Stimulated activated naive CD8-positive, alpha-beta T cell treated with anti-CD3 and anti-CD28 coated beads, Interleukin-15, amount 100 ng/mL, for 72 hours (primary cell): Measurements from ENCODE around the gene VASH1.

Experiments used
- ATAC-seq: fragments of 150-1000 bp; cut with Tn5 transposase; 2 replicates; pipeline ENCODE4 v1.10.0; 2021; ENCODE audit warnings: mild to moderate bottlenecking, moderate library complexity
- DNase-seq, 2 donors: peaks; one replicate each; pipeline ENCODE4 v3.0.0; 2021 to 2022
- H3K27ac Mint-ChIP-seq, 2 donors: one replicate each; pipeline ENCODE4 v1.8.0; 2022; ENCODE audit warnings: mild to moderate bottlenecking in 2 of 2, mixed read lengths in 2 of 2, moderate library complexity in 2 of 2
- H3K27me3 Mint-ChIP-seq: one replicate; pipeline ENCODE4 v1.8.0; 2022; ENCODE audit warnings: mixed read lengths
- H3K4me1 Mint-ChIP-seq: one replicate; pipeline ENCODE4 v1.8.0; 2022; ENCODE audit warnings: mild to moderate bottlenecking, mixed read lengths
- H3K4me3 Mint-ChIP-seq, 2 donors: one replicate each; pipeline ENCODE4 v1.8.0; 2022; ENCODE audit warnings: mild to moderate bottlenecking in 2 of 2, mixed read lengths in 2 of 2, moderate library complexity in 1 of 2
- H3K9me3 Mint-ChIP-seq, 2 donors: one replicate each; pipeline ENCODE4 v1.8.0; 2022; ENCODE audit warnings: mixed read lengths in 2 of 2

VASH1 gene

GRCh38 chr14:76782885-76783566, 21.8 kb downstream of the VASH1 start:
- Mint-ChIP-seq H3K27ac (peak overlapping the region; percentile 89 to 94), H3K27me3 (no peaks in the 10 kb centered on the region), H3K4me1 (peaks cover 46% of the 10 kb centered on the region), H3K4me3 (peak overlapping the region; percentile 44 to 57), H3K9me3 (no peaks in the 10 kb centered on the region)
- no peak for DNase-seq
- peak; percentile 48 for ATAC-seq

GRCh38 chr14:76784266-76784874, 23.1 kb downstream of the VASH1 start:
- peaks cover 46% of the 10 kb centered on the region for H3K4me1 Mint-ChIP-seq
- no peaks in the 10 kb centered on the region for H3K27me3 Mint-ChIP-seq
- H3K4me3 Mint-ChIP-seq, result no peak overlapping the region
- no peak overlapping the region for H3K27ac Mint-ChIP-seq
- ATAC-seq (no peak), DNase-seq (no peak)
- no peaks in the 10 kb centered on the region for H3K9me3 Mint-ChIP-seq

- Mint-ChIP-seq H3K27ac (no peak overlapping the region), H3K4me1 (peaks cover 46% of the 10 kb centered on the region), H3K27me3 (no peaks in the 10 kb centered on the region), H3K9me3 (no peaks in the 10 kb centered on the region), H3K4me3 (no peak overlapping the region)
- DNase-seq, result peak; percentile 54 to 58
- peak; percentile 84 for ATAC-seq
Observed at GRCh38 chr14:76784881-76785280, 23.6 kb downstream of the VASH1 start.

- Mint-ChIP-seq H3K27me3 (no peaks in the 10 kb centered on the region), H3K27ac (peak overlapping the region in 1 of 2 donors; percentile 93), H3K9me3 (no peaks in the 10 kb centered on the region), H3K4me1 (peaks cover 35% of the 10 kb centered on the region), H3K4me3 (no peak overlapping the region)
- ATAC-seq (no peak), DNase-seq (no peak)
Observed at GRCh38 chr14:76786601-76787000, 25.3 kb downstream of the VASH1 start.

- Mint-ChIP-seq H3K27ac (no peak overlapping the region), H3K9me3 (no peaks in the 10 kb centered on the region), H3K4me3 (no peak overlapping the region), H3K4me1 (no peaks in the 10 kb centered on the region), H3K27me3 (no peaks in the 10 kb centered on the region)
- DNase-seq (no peak), ATAC-seq (no peak)
Observed at GRCh38 chr14:76792422-76792821, 31.2 kb downstream of the VASH1 start.

GRCh38 chr14:76793324-76793723, 32.1 kb downstream of the VASH1 start:
- Mint-ChIP-seq H3K4me1 (no peaks in the 10 kb centered on the region), H3K27ac (no peak overlapping the region), H3K27me3 (no peaks in the 10 kb centered on the region), H3K4me3 (no peak overlapping the region), H3K9me3 (no peaks in the 10 kb centered on the region)
- DNase-seq, result no peak
- no peak for ATAC-seq

GRCh38 chr14:76793956-76794355, 32.7 kb downstream of the VASH1 start:
- no peak for DNase-seq
- Mint-ChIP-seq H3K27ac (no peak overlapping the region), H3K9me3 (no peaks in the 10 kb centered on the region), H3K4me3 (no peak overlapping the region), H3K4me1 (no peaks in the 10 kb centered on the region), H3K27me3 (no peaks in the 10 kb centered on the region)
- ATAC-seq, result no peak

GRCh38 chr14:76806446-76806845, 45.2 kb downstream of the VASH1 start:
- DNase-seq (no peak), ATAC-seq (no peak)
- Mint-ChIP-seq H3K4me1 (peaks cover 40% of the 10 kb centered on the region), H3K27me3 (no peaks in the 10 kb centered on the region), H3K9me3 (no peaks in the 10 kb centered on the region), H3K27ac (no peak overlapping the region), H3K4me3 (no peak overlapping the region)

- H3K4me3 Mint-ChIP-seq, result no peak overlapping the region
- no peak overlapping the region for H3K27ac Mint-ChIP-seq
Observed at GRCh38 chr14:76808011-76808410, 46.7 kb downstream of the VASH1 start.

GRCh38 chr14:76808990-76809389, 47.7 kb downstream of the VASH1 start:
- ATAC-seq (no peak), DNase-seq (no peak)
- Mint-ChIP-seq H3K9me3 (no peaks in the 10 kb centered on the region), H3K4me3 (no peak overlapping the region), H3K4me1 (peaks cover 45% of the 10 kb centered on the region), H3K27me3 (no peaks in the 10 kb centered on the region), H3K27ac (no peak overlapping the region)

More at GRCh38 chr14:76808011-76808410, 46.7 kb downstream of the VASH1 start:
- Mint-ChIP-seq H3K9me3 (no peaks in the 10 kb centered on the region), H3K4me1 (peaks cover 43% of the 10 kb centered on the region), H3K27me3 (no peaks in the 10 kb centered on the region)
- no peak for DNase-seq
- no peak for ATAC-seq

- Mint-ChIP-seq H3K9me3 (no peaks in the 10 kb centered on the region), H3K4me3 (peak overlapping the region; percentile 95), H3K27me3 (no peaks in the 10 kb centered on the region), H3K27ac (no peak overlapping the region), H3K4me1 (peaks cover 45% of the 10 kb centered on the region)
- no peak for ATAC-seq
- no peak for DNase-seq
Observed at GRCh38 chr14:76810525-76810924, 49.3 kb downstream of the VASH1 start.

GRCh38 chr14:76810953-76811400, 49.7 kb downstream of the VASH1 start:
- Mint-ChIP-seq H3K27me3 (no peaks in the 10 kb centered on the region), H3K4me1 (peaks cover 45% of the 10 kb centered on the region), H3K27ac (no peak overlapping the region), H3K4me3 (peak overlapping the region; percentile 95), H3K9me3 (no peaks in the 10 kb centered on the region)
- DNase-seq, result peak in 1 of 2 donors; percentile 22
- ATAC-seq, result peak; percentile 34

GRCh38 chr14:76811561-76811960, 50.3 kb downstream of the VASH1 start:
- DNase-seq (no peak), ATAC-seq (no peak)
- peak overlapping the region; percentile 84 to 89 for H3K27ac Mint-ChIP-seq
- H3K27me3 Mint-ChIP-seq, result no peaks in the 10 kb centered on the region
- peaks cover 45% of the 10 kb centered on the region for H3K4me1 Mint-ChIP-seq
- H3K4me3 Mint-ChIP-seq, result peak overlapping the region; percentile 95
- H3K9me3 Mint-ChIP-seq, result no peaks in the 10 kb centered on the region

- no peaks in the 10 kb centered on the region for H3K27me3 Mint-ChIP-seq
- H3K27ac Mint-ChIP-seq, result peak overlapping the region; percentile 84 to 89
- H3K4me1 Mint-ChIP-seq, result peaks cover 41% of the 10 kb centered on the region
- DNase-seq (no peak), ATAC-seq (no peak)
- H3K4me3 Mint-ChIP-seq, result peak overlapping the region; percentile 95
- H3K9me3 Mint-ChIP-seq, result no peaks in the 10 kb centered on the region
Observed at GRCh38 chr14:76812093-76812421, 50.8 kb downstream of the VASH1 start.

GRCh38 chr14:76812422-76813383, 51.4 kb downstream of the VASH1 start, which contains the start of gene ANGEL1:
Gene ANGEL1, minus strand, starts transcription at chr14:76812882. Its CDS starts 55 bp downstream, at chr14:76812827.
- peak; percentile 96 for DNase-seq
- H3K27ac Mint-ChIP-seq, result peak within 1 kb of the TSS; percentile 94 to 97
- H3K9me3 Mint-ChIP-seq, result no peaks in the 10 kb centered on the region
- peak within 1 kb of the TSS; percentile 95 for H3K4me3 Mint-ChIP-seq
- ATAC-seq, result peak; percentile 93
- no peaks in the 10 kb centered on the region for H3K27me3 Mint-ChIP-seq
- peaks cover 38% of the 10 kb centered on the region for H3K4me1 Mint-ChIP-seq
